NCI-H774 (cell line): ENCODE data around the gene OR10C1.

Experiments used
- DNase-seq: peaks from one replicate; lab custom pipeline; 2025; lab: John Stamatoyannopoulos, UW

The OR10C1 gene

DNA sequence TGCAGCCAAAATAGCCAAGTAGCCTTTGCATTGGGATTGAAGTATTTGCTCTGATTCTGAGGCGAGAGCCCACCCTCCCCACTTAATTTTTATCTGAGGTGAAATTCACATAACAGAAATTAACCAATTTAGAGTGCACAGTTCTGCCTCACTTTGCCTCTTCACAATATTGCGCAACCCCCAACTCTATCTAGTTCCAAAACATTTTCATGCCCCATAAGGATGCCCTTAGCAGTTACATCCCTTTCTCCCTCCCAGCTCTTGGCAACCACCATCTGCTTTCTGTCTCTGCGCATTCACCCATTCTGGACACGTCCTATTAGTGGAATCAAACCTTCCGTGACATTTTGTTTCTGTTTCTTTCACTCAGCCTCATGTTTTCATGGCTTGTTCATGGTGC lies 39.6 kb downstream of the OR10C1 start:
- DNase-seq = no peak

DNA sequence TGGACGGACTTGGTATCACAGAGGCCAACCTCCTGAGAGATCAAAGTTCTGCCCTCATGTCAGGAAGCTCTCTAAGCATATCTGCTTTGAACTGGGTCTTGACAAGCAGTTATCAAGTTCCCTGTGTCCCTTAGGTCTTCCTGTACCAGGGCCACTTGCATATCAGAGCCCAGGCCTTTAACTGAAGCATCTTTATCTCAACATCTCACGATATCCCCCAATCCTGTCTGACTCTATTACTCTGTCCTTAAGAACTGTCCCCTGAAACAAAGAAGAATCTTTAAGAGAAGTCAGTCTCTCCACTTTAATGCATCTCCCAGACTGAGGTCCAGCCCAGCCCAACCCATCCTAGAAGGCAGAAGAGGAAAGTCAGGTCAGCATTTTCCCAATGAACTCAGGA lies 40.5 kb downstream of the OR10C1 start:
- no peak for DNase-seq

DNA sequence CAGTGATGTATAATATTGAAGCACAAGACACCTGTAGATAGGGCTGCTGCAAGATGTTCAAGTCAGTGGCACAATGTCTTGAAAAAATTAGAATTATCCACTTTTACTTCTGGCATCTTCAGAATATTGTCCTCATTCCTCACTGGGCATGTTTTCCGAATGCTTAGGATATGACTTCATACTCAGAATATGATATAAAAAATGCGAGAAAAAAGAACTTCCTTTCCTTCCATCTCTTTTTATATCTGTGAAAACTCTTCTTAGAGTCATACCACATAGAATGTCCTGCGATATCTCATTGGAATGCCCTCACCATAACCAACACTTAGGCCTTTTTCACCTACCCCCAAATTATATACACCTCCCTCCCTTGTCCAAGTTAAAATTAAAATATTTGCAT lies 44.1 kb downstream of the OR10C1 start:
- no peak for DNase-seq

DNA sequence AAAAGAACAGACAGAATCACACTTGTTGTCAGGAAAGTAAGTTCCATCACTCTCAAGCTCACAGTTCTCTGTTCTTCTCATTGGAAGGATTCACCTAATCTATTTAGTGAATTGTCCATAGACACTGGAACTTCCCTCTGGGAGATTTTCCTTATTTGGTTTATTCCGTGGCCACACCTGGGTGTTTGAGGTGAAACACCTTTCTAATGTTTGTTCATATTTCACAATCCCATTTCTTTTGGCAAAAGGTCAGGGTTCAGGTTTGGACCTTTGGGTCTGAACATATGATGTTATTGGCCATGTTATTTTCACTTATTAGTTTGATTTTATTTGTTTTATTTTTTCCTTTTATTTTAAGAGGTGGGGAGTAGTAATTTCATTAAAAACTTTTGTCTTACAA lies 44.6 kb downstream of the OR10C1 start:
- no peak for DNase-seq

DNA sequence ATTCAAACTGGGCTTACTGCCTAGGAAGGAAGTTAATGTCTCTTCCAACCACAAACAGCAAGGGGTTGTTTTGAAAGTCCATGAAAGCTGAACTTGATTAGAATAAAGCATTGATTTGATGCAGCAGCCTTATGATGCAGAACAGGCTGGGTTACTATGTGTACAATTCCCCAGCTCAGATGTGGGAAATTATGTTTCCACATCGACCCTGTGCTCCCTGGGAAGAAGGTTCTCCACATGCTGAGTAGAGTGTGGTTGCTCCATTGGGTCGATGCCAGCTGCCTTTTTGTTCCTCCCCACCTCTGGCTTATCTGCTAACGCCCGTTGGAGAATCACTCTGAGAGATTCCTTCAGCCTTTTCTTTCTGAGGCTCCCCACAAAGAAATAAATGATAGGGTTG lies 47.5 kb downstream of the OR10C1 start:
- no peak for DNase-seq

DNA sequence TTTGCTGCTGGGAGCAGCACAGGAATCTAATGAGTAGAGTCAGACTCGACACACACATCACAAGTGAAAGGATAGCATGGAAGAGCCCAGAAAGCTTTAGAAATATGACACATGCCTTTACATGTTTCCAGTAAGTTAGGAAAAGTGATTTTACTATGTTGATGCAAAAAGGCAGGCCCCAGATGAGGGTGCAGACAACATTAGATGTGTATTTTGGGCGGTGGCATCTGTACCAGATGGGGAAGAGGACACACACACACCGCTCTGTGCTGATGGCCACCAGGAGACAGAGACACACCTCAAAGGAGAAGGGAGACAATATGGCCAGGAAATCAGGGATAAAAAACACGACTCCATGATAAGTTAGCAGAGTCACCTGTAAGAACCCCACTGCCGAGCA lies 48.0 kb downstream of the OR10C1 start:
- DNase-seq = no peak

DNA sequence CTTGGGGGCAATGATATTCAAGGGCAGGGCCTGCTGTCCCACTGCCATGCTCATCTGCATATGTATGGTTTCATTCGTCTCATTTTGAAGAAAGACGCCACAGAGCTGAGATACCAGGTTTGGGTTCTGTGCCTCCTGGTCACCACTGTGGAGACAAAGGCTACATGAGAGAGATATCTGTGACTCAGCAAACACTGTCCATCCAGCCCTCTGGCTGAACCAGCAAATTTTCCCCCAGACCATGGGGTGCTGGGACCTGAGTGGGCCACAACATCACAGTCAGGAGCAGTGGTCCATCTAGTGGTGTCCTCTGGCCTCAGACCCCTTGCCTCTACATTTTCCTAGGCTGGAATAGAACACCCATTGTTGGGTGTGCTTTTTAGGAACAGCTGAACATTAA lies 48.6 kb downstream of the OR10C1 start, which contains the start of gene MAS1L:
MAS1L (minus strand) TSS at position 297 of the 400 bp plus-strand sequence; CDS start at position 243, 54 bp downstream.
- DNase-seq = no peak

DNA sequence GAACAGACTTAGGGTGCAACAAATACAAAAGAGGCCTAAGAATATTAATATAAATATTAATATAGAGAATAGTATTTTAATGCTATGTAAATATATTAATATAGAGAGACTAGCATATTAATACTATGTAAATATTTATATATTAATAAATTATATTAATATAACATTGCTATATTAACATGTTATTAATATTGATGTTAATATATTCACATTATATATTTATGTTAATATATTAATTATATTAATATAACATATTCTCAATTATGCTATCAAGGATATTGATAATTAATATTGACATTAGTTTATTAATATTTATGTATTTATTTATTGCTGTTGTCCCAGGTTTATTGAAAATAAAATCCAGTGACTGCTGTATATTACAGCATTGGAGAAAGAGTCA lies 49.8 kb downstream of the OR10C1 start:
- no peak for DNase-seq

DNA sequence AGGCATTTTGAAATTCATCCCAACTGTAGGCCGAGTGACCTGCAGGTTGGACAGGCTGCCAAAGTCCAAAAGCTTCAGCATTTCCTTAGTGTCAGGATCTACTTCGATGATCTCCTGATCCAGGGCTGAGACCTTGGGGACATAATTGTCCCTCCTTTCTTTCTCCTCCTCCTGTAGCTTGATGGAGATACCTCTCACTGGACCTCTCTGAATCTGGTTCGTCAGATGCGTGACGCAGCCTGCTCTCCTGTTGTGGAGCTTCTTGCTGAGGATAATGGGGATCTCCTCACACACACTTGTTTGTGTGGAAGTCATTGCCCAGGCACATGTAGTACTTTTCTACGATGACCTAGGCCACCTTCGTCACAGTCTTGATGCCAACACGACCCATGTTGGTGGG lies 50.2 kb downstream of the OR10C1 start:
- no peak for DNase-seq

DNA sequence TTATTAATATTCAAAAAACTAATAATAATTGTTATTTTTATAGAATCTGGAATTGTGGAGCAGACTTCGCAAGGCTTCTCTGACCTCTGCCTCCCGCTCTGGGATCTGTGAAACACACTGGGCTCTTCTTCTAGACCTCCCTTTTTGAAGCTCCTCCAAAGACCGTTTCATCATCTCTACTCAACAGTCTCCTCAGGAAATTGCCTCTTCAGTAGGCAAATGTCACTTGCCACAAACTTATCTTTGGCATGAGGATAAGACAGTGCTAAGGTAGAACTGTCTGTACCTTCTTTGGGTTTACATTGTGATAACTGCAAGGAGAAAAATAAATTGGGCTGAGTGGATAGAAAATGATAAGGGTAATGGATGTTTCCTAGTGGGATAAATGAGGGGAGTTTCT lies 50.9 kb downstream of the OR10C1 start:
- DNase-seq = no peak

DNA sequence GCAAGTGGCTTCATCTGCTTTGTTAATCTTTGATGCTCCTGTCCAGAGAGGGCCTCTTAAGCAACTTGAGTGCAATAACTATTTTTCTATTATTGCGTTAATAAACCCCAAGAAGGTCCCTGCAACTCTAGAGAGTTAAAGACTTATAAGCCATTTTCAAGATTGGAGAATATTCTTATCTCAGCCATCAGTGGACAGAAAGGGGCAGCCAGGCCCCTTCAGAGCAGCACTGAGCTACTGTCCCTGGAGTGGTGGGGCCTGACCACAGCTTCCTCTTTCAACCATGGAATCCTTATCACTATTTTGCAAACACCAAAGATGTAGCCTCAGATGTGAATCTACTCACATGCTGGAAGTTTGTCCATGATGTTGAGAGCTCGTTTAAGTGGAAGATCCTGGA lies 51.4 kb downstream of the OR10C1 start:
- no peak for DNase-seq
